Mesothelial cell of epicardium (in vitro differentiated cells): ENCODE data around the gene PRUNE1. TPM values are rescaled to one million over a fixed set of nuclear protein-coding genes. Genes with fewer than 3 reads are reported as not detected.

Source experiments
- DNase-seq, 2 experiments: peaks; one replicate each; pipeline ENCODE4 v3.0.0; 2021; ENCODE audit warnings: low spot score in 2 of 2; ENCODE audit not compliant: unreplicated experiment in 2 of 2
- H3K27ac Mint-ChIP-seq: 2 replicates; pipeline ENCODE4 v1.8.0; 2021; ENCODE audit warnings: mixed read lengths
- H3K27me3 Mint-ChIP-seq: 2 replicates; pipeline ENCODE4 v1.8.0; 2021; ENCODE audit warnings: low read depth, mixed read lengths
- H3K36me3 Mint-ChIP-seq: 2 replicates; pipeline ENCODE4 v1.8.0; 2021; ENCODE audit warnings: mixed read lengths
- H3K4me1 Mint-ChIP-seq: 2 replicates; pipeline ENCODE4 v1.8.0; 2021; ENCODE audit warnings: mixed read lengths
- H3K4me3 Mint-ChIP-seq: 2 replicates; pipeline ENCODE4 v1.8.0; 2021; ENCODE audit warnings: mild to moderate bottlenecking, moderate library complexity, mixed read lengths
- H3K9me3 Mint-ChIP-seq: 2 replicates; pipeline ENCODE4 v1.8.0; 2021; ENCODE audit warnings: mixed read lengths
- CTCF ChIP-seq: fragments of 200-600 bp; sonication (generic); IDR thresholded peaks from one replicate; pipeline ENCODE4 v1.5.0; 2021; ENCODE audit warnings: antibody characterized with exemption; ENCODE audit not compliant: unreplicated experiment
- total RNA-seq: library from RNA; stranded (reverse); gene quantifications from 3 replicates; pipeline ENCODE4 v1.2.1, GENCODE V29; 2021

Gene PRUNE1
- total RNA-seq, 1 donor from 2014 or later: 25.4 TPM

GRCh38 chr1:150997949-150998348, 10.3 kb upstream of the PRUNE1 start:
- peaks cover 21% of the 10 kb centered on the region for H3K36me3 Mint-ChIP-seq
- H3K4me3 Mint-ChIP-seq: no peak overlapping the region
- peaks cover 5% of the 10 kb centered on the region for H3K4me1 Mint-ChIP-seq

GRCh38 chr1:150999051-150999674, 9.1 kb upstream of the PRUNE1 start:
- Mint-ChIP-seq H3K27ac (no peak overlapping the region), H3K4me3 (no peak overlapping the region), H3K36me3 (peaks cover 21% of the 10 kb centered on the region), H3K9me3 (no peaks in the 10 kb centered on the region), H3K27me3 (no peaks in the 10 kb centered on the region), H3K4me1 (peaks cover 14% of the 10 kb centered on the region)
- no peak for TF ChIP-seq CTCF
- DNase-seq: no peak

More at GRCh38 chr1:150997949-150998348, 10.3 kb upstream of the PRUNE1 start:
- Mint-ChIP-seq H3K9me3 (no peaks in the 10 kb centered on the region), H3K27me3 (no peaks in the 10 kb centered on the region), H3K27ac (no peak overlapping the region)
- TF ChIP-seq CTCF: no peak
- DNase-seq: no peak

GRCh38 chr1:150999926-151000325, 8.3 kb upstream of the PRUNE1 start:
- no peak for TF ChIP-seq CTCF
- no peak for DNase-seq
- H3K9me3 Mint-ChIP-seq: no peaks in the 10 kb centered on the region
- peaks cover 21% of the 10 kb centered on the region for H3K36me3 Mint-ChIP-seq
- peaks cover 20% of the 10 kb centered on the region for H3K4me1 Mint-ChIP-seq
- no peak overlapping the region for H3K4me3 Mint-ChIP-seq
- H3K27ac Mint-ChIP-seq: no peak overlapping the region
- H3K27me3 Mint-ChIP-seq: no peaks in the 10 kb centered on the region

GRCh38 chr1:151000408-151000807, 7.8 kb upstream of the PRUNE1 start:
- TF ChIP-seq CTCF: no peak
- peaks cover 23% of the 10 kb centered on the region for H3K4me1 Mint-ChIP-seq
- peaks cover 21% of the 10 kb centered on the region for H3K36me3 Mint-ChIP-seq
- no peak for DNase-seq
- no peaks in the 10 kb centered on the region for H3K9me3 Mint-ChIP-seq
- H3K4me3 Mint-ChIP-seq: no peak overlapping the region
- H3K27me3 Mint-ChIP-seq: no peaks in the 10 kb centered on the region
- H3K27ac Mint-ChIP-seq: no peak overlapping the region

- Mint-ChIP-seq H3K4me1 (peaks cover 32% of the 10 kb centered on the region), H3K9me3 (no peaks in the 10 kb centered on the region), H3K27me3 (no peaks in the 10 kb centered on the region), H3K27ac (no peak overlapping the region), H3K4me3 (no peak overlapping the region), H3K36me3 (peaks cover 21% of the 10 kb centered on the region)
- TF ChIP-seq CTCF: no peak
- DNase-seq: no peak
Observed at GRCh38 chr1:151001602-151002001, 6.6 kb upstream of the PRUNE1 start.
